NB4 (cell line): ENCODE measurements around the gene ZBTB7C.

Experiments used
- DNase-seq: peaks from one replicate; pipeline ENCODE4 v3.0.0; 2010; ENCODE audit warnings: low read depth
- H3K4me3 ChIP-seq: one replicate; pipeline ENCODE4 v1.5.1; 2011; ENCODE audit warnings: mild to moderate bottlenecking, low read depth, low read length, moderate library complexity
- CTCF ChIP-seq: IDR thresholded peaks from one replicate; pipeline ENCODE4 v1.5.1; 2012; ENCODE audit warnings: low read depth, low read length
- MYC ChIP-seq: IDR thresholded peaks from 2 replicates; pipeline ENCODE4 v1.6.1; 2011; ENCODE audit warnings: low read depth, low read length
- POLR2A ChIP-seq: IDR thresholded peaks from 2 replicates; pipeline ENCODE4 v1.6.1; 2011; ENCODE audit warnings: mild to moderate bottlenecking; ENCODE audit not compliant: insufficient read length; ENCODE audit errors: extremely low read depth
- TF ChIP-seq, protein P1 (sequence below): IDR thresholded peaks from 2 replicates; pipeline ENCODE4 v1.6.1; 2011; ENCODE audit warnings: low read depth, low read length

ZBTB7C gene

GRCh38 chr18:48323151-48323550 lies 86.0 kb downstream of the ZBTB7C start:
- no peak overlapping the region for H3K4me3 ChIP-seq
- no peak for DNase-seq
- TF ChIP-seq MYC: no peak
- TF ChIP-seq POLR2A: no peak
- no peak for TF ChIP-seq CTCF

- DNase-seq: no peak
- TF ChIP-seq CTCF (no peak), POLR2A (no peak), MYC (no peak)
- TF ChIP-seq, protein P1, sequence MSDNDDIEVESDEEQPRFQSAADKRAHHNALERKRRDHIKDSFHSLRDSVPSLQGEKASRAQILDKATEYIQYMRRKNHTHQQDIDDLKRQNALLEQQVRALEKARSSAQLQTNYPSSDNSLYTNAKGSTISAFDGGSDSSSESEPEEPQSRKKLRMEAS: no peak
Measured at GRCh38 chr18:48321536-48321935, 87.6 kb downstream of the ZBTB7C start.

DNA sequence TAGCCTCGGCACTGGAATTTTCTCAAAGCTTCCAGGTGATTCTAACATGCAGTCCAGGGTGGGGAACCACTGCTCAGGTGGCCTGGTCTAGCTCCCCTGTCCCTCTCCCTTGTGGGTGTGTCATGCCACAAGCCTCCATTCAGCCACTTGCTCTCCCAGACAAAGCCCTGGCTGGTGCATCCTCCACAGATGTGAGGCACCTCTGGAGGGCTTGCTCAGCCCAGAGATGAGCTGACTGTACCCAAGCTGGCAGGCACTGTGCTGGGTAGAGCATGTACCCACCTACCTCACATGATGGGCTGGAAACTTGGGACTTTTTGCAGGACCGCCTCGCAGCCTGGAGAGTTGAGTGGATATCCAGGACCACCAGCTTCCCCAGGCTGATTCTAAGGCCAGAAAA lies 88.1 kb downstream of the ZBTB7C start:
- no peak overlapping the region for H3K4me3 ChIP-seq
- TF ChIP-seq CTCF: no peak
- TF ChIP-seq MYC: no peak
- TF ChIP-seq, protein P1: no peak
- no peak for TF ChIP-seq POLR2A
- DNase-seq: no peak

More at GRCh38 chr18:48321536-48321935, 87.6 kb downstream of the ZBTB7C start:
- H3K4me3 ChIP-seq: no peak overlapping the region

GRCh38 chr18:48320639-48320945 lies 88.6 kb downstream of the ZBTB7C start:
- H3K4me3 ChIP-seq: no peak overlapping the region
- TF ChIP-seq CTCF (no peak), POLR2A (no peak), MYC (no peak)
- TF ChIP-seq, protein P1: no peak
- DNase-seq: no peak

DNA sequence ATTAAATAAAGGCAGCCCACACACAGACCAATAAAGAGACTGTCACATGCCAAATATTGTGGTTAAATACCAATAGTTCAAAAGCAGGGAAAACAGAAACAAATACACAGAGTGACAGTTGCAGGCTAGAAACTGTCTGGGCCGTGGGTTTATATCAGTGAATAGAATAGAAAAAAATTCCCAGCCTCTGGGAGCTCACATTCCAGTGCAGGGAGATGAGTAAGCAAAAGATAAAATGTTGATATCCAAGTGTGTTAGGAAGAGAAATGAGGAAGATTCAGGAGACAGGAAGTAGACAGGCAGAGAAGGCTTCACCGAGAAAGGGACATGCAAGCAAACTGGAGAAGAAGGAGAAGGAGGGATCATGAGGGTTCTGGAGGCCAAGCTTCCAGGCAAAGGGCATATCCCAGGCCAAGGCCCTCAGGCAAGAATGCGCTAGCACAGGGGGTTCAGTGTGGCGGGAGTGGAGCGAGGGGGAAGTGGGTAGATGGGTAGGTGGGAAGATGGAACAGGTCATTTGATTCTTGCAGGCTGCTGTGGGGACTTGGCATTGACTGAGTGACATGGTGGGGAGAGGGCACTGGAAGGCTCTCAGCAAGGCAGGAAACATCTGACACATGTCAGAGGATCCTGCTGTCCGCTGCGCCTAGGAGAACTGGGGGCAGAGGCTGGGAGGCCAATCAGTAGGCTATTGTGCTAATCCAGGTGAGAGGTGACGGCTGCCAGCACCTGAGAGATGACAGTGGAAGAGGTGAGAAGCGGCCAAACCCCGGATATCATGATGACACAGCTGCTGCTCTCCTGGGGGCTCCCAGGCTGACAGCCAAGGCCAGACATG lies 89.2 kb downstream of the ZBTB7C start:
- DNase-seq: no peak
- no peak for TF ChIP-seq MYC
- no peak for TF ChIP-seq CTCF
- TF ChIP-seq, protein P1: no peak
- no peak for TF ChIP-seq POLR2A
- no peak overlapping the region for H3K4me3 ChIP-seq
